Measurements from ENCODE around the gene LRRC4C. TPM values are rescaled to one million over a fixed set of nuclear protein-coding genes. Genes with fewer than 3 reads are reported as not detected.

LRRC4C gene
- total RNA-seq, 6 experiments from 2014 or later, result not detected

DNA sequence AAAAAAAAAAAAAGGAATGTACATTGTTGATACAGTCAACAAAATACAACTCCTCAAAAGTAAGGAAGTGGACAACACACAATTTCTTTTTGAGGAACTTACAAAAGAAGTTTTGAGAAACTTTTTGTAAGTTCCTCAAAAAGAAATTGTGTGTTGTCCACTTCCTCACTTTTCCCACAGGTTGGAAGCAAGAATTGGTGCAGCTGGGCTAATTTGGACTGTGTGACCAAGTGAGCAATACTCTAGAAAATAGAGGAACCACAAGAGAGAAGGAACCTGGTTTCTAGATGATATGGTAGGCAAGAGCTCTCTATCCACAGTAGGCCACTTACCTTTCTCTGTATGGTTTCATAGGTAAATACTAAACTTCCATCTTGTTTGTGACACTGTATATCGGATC, 1053.8 kb downstream of the LRRC4C start:
- H3K4me3 Mint-ChIP-seq, result no peak overlapping the region
- TF ChIP-seq, protein P1, sequence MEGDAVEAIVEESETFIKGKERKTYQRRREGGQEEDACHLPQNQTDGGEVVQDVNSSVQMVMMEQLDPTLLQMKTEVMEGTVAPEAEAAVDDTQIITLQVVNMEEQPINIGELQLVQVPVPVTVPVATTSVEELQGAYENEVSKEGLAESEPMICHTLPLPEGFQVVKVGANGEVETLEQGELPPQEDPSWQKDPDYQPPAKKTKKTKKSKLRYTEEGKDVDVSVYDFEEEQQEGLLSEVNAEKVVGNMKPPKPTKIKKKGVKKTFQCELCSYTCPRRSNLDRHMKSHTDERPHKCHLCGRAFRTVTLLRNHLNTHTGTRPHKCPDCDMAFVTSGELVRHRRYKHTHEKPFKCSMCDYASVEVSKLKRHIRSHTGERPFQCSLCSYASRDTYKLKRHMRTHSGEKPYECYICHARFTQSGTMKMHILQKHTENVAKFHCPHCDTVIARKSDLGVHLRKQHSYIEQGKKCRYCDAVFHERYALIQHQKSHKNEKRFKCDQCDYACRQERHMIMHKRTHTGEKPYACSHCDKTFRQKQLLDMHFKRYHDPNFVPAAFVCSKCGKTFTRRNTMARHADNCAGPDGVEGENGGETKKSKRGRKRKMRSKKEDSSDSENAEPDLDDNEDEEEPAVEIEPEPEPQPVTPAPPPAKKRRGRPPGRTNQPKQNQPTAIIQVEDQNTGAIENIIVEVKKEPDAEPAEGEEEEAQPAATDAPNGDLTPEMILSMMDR (IDR thresholded peaks at IDR 0.05), result no peak
- H3K27me3 Mint-ChIP-seq (ENCODE audit: insufficient read depth), result peaks cover 2% of the 10 kb centered on the region; the same call in 1 of the 2 replicates
- H3K27ac Mint-ChIP-seq, result no peak overlapping the region
- H3K36me3 Mint-ChIP-seq (ENCODE audit: low read depth), result no peaks in the 10 kb centered on the region
- no peaks in the 10 kb centered on the region for H3K9me3 Mint-ChIP-seq
- DNase-seq, result no peak
- H3K4me1 Mint-ChIP-seq (ENCODE audit: low read depth), result peaks cover 14% of the 10 kb centered on the region; the same call in 1 of the 2 replicates

DNA sequence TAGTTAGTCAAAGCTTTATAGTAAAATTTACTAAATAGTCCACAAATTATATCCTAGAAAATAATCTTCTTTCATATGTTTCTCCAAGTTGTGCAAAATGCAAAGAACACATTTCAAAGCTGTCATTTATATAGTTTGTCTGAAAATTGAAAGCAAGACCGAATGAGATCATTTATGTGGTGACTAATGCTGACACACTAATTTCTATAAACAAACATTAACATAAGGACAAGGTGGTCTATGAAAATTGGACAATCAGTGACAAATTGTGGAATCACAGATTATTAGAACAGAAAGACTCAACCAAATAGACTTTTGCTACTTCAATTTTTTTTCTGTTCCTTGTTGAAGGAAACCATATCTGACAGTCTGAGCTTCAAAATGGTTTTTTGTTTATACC, 1056.1 kb downstream of the LRRC4C start:
- H3K27me3 Mint-ChIP-seq (ENCODE audit: insufficient read depth), result peaks cover 2% of the 10 kb centered on the region; the same call in 1 of the 2 replicates
- H3K27ac Mint-ChIP-seq, result no peak overlapping the region
- no peak for DNase-seq
- H3K4me3 Mint-ChIP-seq, result no peak overlapping the region
- no peaks in the 10 kb centered on the region for H3K36me3 Mint-ChIP-seq (ENCODE audit: low read depth)
- peaks cover 14% of the 10 kb centered on the region; the same call in 1 of the 2 replicates for H3K4me1 Mint-ChIP-seq (ENCODE audit: low read depth)
- no peaks in the 10 kb centered on the region for H3K9me3 Mint-ChIP-seq
- TF ChIP-seq, protein P1 (IDR thresholded peaks at IDR 0.05), result no peak

DNA sequence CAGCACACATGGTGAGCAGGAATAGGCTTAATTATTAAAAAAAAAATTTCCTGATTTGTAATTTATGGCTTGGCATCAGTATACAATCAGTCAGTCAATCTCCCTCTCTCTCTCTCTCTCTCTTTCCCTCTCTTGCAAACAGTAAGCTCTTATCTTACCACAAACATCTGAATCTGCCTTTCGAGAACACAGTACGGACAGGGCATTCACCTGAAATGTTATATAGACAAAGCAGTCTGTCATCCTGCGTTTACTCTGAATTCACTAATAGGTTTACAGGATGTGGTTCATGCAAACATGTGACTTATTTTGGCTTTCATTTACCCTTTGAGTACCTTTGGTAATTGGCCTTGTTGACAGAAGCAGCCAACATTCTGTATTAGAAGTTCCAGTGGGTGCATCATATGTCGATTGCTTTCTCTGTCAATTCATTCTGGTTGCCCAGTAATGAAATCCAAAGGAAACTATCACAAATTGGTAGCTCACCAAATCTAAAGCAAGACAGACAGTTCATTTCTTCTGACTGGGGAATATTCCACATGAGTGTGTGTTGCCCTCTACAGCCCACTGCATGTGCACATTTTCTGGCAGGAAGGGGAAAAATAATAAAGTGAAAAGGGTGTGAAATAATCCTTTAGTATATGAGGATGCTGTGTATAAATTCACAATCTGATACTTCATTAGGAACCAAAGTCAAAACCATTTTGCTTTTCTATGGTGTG, 1058.2 kb downstream of the LRRC4C start:
- no peaks in the 10 kb centered on the region for H3K9me3 Mint-ChIP-seq
- no peak for DNase-seq
- H3K27me3 Mint-ChIP-seq (ENCODE audit: insufficient read depth), result no peaks in the 10 kb centered on the region; the same call in 1 of the 2 replicates
- peaks cover 20% of the 10 kb centered on the region for H3K4me1 Mint-ChIP-seq (ENCODE audit: low read depth)
- TF ChIP-seq, protein P1 (IDR thresholded peaks at IDR 0.05), result no peak
- no peak overlapping the region for H3K4me3 Mint-ChIP-seq
- H3K27ac Mint-ChIP-seq, result no peak overlapping the region
- no peaks in the 10 kb centered on the region for H3K36me3 Mint-ChIP-seq (ENCODE audit: low read depth)

DNA sequence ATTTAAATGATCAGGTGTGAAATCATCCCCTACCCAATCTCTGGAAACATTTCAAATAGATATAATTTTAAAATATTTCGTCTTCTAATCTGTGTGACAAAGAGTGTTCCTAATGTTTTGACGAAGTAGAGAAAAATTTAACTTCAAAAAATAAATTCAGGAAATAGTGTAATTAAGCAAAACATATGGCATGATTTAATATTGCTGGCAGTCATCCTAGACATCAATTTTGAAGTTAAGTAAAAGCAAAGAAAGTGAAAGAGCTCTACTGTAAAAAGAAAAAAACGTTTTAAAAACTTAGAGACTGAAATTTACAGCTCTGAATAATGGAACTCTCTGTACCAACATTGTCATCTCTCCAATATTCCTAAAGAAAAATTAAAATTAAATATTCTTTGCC, 1062.3 kb downstream of the LRRC4C start:
- Mint-ChIP-seq H3K27ac (no peak overlapping the region), H3K36me3 (ENCODE audit: low read depth) (no peaks in the 10 kb centered on the region), H3K4me3 (no peak overlapping the region), H3K27me3 (ENCODE audit: insufficient read depth) (no peaks in the 10 kb centered on the region), H3K9me3 (no peaks in the 10 kb centered on the region), H3K4me1 (ENCODE audit: low read depth) (peaks cover 6% of the 10 kb centered on the region)
- no peak for DNase-seq
- TF ChIP-seq, protein P1 (IDR thresholded peaks at IDR 0.05), result no peak

DNA sequence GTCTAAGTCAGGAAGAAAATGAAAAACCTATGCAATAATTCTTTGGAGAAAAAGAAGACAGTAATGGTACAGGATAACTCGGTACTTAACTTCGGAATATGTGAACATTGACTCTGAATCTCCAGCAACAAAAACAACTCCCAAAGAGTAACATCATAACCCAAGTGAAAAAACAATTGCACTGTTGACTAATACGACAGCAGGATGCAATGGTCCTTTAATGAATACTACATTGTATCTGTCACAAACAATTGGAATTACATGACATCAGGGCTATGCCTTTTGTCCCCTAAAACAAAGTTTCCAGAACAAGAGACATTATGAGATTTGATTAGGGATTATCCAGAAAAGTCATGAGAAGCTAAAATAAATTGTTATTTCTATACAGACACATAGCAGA, 1065.9 kb downstream of the LRRC4C start:
- no peak overlapping the region for H3K27ac Mint-ChIP-seq
- H3K9me3 Mint-ChIP-seq, result no peaks in the 10 kb centered on the region
- TF ChIP-seq, protein P1 (IDR thresholded peaks at IDR 0.05), result no peak
- DNase-seq, result no peak
- H3K27me3 Mint-ChIP-seq (ENCODE audit: insufficient read depth), result no peaks in the 10 kb centered on the region; the same call in 1 of the 2 replicates
- H3K4me3 Mint-ChIP-seq, result no peak overlapping the region
- peaks cover 19% of the 10 kb centered on the region for H3K4me1 Mint-ChIP-seq (ENCODE audit: low read depth)
- H3K36me3 Mint-ChIP-seq (ENCODE audit: low read depth), result no peaks in the 10 kb centered on the region
